ENCODE measurements around the gene FPR1. TPM values are rescaled to one million over a fixed set of nuclear protein-coding genes. Genes with fewer than 3 reads are reported as not detected.

FPR1 gene
- total and polyA plus RNA-seq, 2 of the 13 experiments (the other 11 are each of a cell fraction or from before 2014, with no cell fraction given) = not detected

DNA sequence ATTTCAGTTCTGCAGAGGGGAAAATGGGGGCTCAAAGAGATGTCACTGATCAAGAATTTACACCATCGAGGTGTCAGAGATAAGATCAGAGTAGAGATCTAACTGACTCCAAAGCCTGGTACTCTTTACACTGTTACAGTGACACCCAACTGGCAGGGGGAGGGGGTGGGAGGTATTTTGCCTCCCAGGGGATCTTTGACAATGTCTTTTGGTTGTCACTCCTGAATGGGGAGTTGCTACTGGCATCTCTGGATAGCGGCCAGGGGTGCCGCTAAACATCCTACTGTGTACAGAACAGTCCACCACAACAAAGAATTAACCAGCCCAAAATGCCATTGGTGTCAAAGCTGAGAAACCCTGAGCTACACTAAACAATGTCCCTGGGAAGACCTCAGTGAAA, 46.4 kb upstream of the FPR1 start:
- DNase-seq (ENCODE audit: low spot score) (no peak), FAIRE-seq (no peak), ATAC-seq (no peak)
- BruUV-seq (replicated peaks) = no TSS peak
- no peak overlapping the region for H2AFZ ChIP-seq (ENCODE audit: low read length)
- H3K9ac ChIP-seq (ENCODE audit: insufficient read depth, low read depth, low read length) = no peak overlapping the region
- in situ Hi-C loops (cut with HindIII; ENCODE audit: extremely low pct_ligation_motif_present, low pct_unique_long_range_greater_than_20kb) (no loop called here), intact Hi-C loops (cut with micrococcal nuclease; ENCODE audit: unreplicated experiment) (no loop called here)
- H3K79me2 ChIP-seq (ENCODE audit: insufficient read depth, low read length) = no peaks in the 10 kb centered on the region
- no peak overlapping the region for H3K4me2 ChIP-seq (ENCODE audit: low read depth, low read length)
- no peaks in the 10 kb centered on the region for H3K36me3 ChIP-seq (replicated peaks in 1 of 2; ENCODE audit: control insufficient read depth in 1 of 2, insufficient read depth in 2 of 2, low read length in 2 of 2)
- ChIA-PET CTCF (ENCODE audit: low intra/inter-chr PET ratio, low total read pairs) (no interaction called here), POLR2A (no interaction called here)
- H3K27ac ChIP-seq (ENCODE audit: extremely low read length, insufficient read depth, low read length) = no peak overlapping the region
- WGBS (ENCODE audit: low lambda C conversion rate) = 33% methylated on average over 3 of the region's 3 CpGs
- H3K4me3 ChIP-seq (replicated peaks in 1 of 3; ENCODE audit: insufficient read depth in 1 of 3, low read depth in 2 of 3, low read length in 3 of 3) = no peak overlapping the region
- no peak for TF ChIP-seq PCBP2 (optimal IDR thresholded peaks at IDR 0.05; ENCODE audit: low read depth, low read length, poor library complexity, severe bottlenecking)
- TF ChIP-seq, protein P1, sequence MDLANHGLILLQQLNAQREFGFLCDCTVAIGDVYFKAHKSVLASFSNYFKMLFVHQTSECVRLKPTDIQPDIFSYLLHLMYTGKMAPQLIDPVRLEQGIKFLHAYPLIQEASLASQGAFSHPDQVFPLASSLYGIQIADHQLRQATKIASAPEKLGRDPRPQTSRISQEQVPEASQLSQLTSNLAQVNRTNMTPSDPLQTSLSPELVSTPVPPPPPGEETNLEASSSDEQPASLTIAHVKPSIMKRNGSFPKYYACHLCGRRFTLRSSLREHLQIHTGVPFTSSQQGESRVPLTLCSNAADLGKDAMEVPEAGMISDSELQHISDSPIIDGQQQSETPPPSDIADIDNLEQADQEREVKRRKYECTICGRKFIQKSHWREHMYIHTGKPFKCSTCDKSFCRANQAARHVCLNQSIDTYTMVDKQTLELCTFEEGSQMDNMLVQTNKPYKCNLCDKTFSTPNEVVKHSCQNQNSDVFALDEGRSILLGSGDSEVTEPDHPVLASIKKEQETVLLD (CRISPR knock-in tag; IDR thresholded peaks at IDR 0.05; ENCODE audit: low read depth) = no peak
- no peak for TF ChIP-seq SP1 (IDR thresholded peaks at IDR 0.05)
- TF ChIP-seq SP1 (CRISPR knock-in tag; IDR thresholded peaks at IDR 0.05) = no peak
- TF ChIP-seq TSC22D2 (CRISPR knock-in tag; IDR thresholded peaks at IDR 0.05; ENCODE audit: borderline replicate concordance) = no peak
- TF ChIP-seq SSRP1 (CRISPR knock-in tag; IDR thresholded peaks at IDR 0.05) = no peak
- TF ChIP-seq HNF4A (CRISPR knock-in tag; IDR thresholded peaks at IDR 0.05) = no peak
- no peak for TF ChIP-seq ZNF616 (CRISPR knock-in tag; IDR thresholded peaks at IDR 0.05; ENCODE audit: low read depth)
- TF ChIP-seq KDM6A (CRISPR knock-in tag; IDR thresholded peaks at IDR 0.05; ENCODE audit: low read depth) = no peak
- TF ChIP-seq ZNF101 (CRISPR knock-in tag; IDR thresholded peaks at IDR 0.05; ENCODE audit: borderline replicate concordance, low read depth) = no peak
- no peak for TF ChIP-seq BCL6 (CRISPR knock-in tag; IDR thresholded peaks at IDR 0.05)
- no peak for TF ChIP-seq ZMYM4 (CRISPR knock-in tag; IDR thresholded peaks at IDR 0.05)
- no peak for TF ChIP-seq KAT7 (CRISPR knock-in tag; IDR thresholded peaks at IDR 0.05; ENCODE audit: borderline replicate concordance)
- TF ChIP-seq SNAI1 (CRISPR knock-in tag; IDR thresholded peaks at IDR 0.05; ENCODE audit: borderline replicate concordance) = no peak
- TF ChIP-seq ZFY (CRISPR knock-in tag; IDR thresholded peaks at IDR 0.05) = no peak
- TF ChIP-seq, protein P2, sequence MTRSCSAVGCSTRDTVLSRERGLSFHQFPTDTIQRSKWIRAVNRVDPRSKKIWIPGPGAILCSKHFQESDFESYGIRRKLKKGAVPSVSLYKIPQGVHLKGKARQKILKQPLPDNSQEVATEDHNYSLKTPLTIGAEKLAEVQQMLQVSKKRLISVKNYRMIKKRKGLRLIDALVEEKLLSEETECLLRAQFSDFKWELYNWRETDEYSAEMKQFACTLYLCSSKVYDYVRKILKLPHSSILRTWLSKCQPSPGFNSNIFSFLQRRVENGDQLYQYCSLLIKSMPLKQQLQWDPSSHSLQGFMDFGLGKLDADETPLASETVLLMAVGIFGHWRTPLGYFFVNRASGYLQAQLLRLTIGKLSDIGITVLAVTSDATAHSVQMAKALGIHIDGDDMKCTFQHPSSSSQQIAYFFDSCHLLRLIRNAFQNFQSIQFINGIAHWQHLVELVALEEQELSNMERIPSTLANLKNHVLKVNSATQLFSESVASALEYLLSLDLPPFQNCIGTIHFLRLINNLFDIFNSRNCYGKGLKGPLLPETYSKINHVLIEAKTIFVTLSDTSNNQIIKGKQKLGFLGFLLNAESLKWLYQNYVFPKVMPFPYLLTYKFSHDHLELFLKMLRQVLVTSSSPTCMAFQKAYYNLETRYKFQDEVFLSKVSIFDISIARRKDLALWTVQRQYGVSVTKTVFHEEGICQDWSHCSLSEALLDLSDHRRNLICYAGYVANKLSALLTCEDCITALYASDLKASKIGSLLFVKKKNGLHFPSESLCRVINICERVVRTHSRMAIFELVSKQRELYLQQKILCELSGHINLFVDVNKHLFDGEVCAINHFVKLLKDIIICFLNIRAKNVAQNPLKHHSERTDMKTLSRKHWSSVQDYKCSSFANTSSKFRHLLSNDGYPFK (CRISPR knock-in tag; IDR thresholded peaks at IDR 0.05; ENCODE audit: borderline replicate concordance) = no peak
- TF ChIP-seq ZSCAN21 (CRISPR knock-in tag; IDR thresholded peaks at IDR 0.05; ENCODE audit: borderline replicate concordance) = no peak
- H4K20me1 ChIP-seq (ENCODE audit: insufficient read depth, low read length) = no peaks in the 10 kb centered on the region
- peaks cover 10% of the 10 kb centered on the region; the same call in 1 of the 2 replicates for H3K4me1 ChIP-seq (ENCODE audit: insufficient read depth, low read length)
- no peaks in the 10 kb centered on the region for H3K27me3 ChIP-seq (ENCODE audit: control insufficient read depth in 1 of 2, insufficient read depth in 2 of 2, low read length in 2 of 2)
- H3K9me3 ChIP-seq (ENCODE audit: low read length) = peaks cover 19% of the 10 kb centered on the region
